ENCODE data around the gene NOLC1. TPM values are rescaled to one million over a fixed set of nuclear protein-coding genes. Genes with fewer than 3 reads are reported as not detected.

NOLC1 gene
- total and polyA plus RNA-seq, 7 donors = 14.4 to 51.4 (median 40.0) TPM

- intact Hi-C loops (cut with DNase I) = no loop called here
- no peak overlapping the region for H3K4me3 ChIP-seq
- no peaks in the 10 kb centered on the region for H3K27me3 ChIP-seq
- WGBS, 2 donors = 11 to 52% methylated on average over 5 of the region's 5 CpGs
- H3K9me3 ChIP-seq = peaks cover 0 to 10% (median 0%) of the 10 kb centered on the region in 4 donors
- DNase-seq = no peak
- no peaks in the 10 kb centered on the region for H3K36me3 ChIP-seq
- no peak overlapping the region for H3K27ac ChIP-seq
- H3K4me1 ChIP-seq = no peaks in the 10 kb centered on the region
- TF ChIP-seq POLR2AphosphoS5 (IDR thresholded peaks at IDR 0.05) (no peak), EP300 (IDR thresholded peaks at IDR 0.05) (no peak), POLR2A (IDR thresholded peaks at IDR 0.05) (no peak)
- TF ChIP-seq, protein P1, sequence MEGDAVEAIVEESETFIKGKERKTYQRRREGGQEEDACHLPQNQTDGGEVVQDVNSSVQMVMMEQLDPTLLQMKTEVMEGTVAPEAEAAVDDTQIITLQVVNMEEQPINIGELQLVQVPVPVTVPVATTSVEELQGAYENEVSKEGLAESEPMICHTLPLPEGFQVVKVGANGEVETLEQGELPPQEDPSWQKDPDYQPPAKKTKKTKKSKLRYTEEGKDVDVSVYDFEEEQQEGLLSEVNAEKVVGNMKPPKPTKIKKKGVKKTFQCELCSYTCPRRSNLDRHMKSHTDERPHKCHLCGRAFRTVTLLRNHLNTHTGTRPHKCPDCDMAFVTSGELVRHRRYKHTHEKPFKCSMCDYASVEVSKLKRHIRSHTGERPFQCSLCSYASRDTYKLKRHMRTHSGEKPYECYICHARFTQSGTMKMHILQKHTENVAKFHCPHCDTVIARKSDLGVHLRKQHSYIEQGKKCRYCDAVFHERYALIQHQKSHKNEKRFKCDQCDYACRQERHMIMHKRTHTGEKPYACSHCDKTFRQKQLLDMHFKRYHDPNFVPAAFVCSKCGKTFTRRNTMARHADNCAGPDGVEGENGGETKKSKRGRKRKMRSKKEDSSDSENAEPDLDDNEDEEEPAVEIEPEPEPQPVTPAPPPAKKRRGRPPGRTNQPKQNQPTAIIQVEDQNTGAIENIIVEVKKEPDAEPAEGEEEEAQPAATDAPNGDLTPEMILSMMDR (IDR thresholded peaks at IDR 0.05) = no peak
Observed at GRCh38 chr10:102208311-102209035, 56.3 kb downstream of the NOLC1 start.

DNA sequence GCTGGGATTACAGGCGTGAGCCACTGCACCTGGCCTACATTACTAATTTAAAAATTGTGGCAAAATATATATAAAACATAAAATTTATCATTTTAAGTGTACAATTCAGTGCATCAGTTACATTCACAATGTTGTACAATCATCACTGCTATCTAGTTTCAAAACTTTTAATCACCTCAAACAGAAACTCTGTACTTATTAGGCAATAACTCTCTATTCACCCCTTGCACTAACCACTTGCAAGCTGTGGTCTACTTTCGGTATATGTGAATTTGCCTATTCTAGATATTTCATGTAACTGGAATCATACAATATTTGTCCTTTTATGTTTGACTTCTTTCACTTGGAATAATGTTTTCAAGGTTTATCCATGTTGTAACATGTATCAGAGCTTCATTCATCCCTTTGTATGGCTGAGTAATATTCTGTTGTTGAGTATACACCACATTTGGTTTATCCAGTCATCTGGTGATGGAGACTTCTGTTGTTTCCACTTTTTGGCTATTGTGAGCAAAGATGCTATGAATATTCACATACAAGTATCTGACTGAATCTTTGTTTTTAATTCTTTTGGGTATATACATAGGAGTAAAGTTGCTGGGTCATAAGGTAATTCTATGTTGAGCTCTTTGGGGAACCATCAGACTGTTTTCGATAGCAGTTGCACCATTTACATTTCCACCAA, 59.6 kb downstream of the NOLC1 start:
- WGBS, 2 donors = 88 to 92% methylated on average over 3 of the region's 3 CpGs
- intact Hi-C loops (cut with DNase I) = no loop called here
- TF ChIP-seq, protein P1 (IDR thresholded peaks at IDR 0.05) = no peak
- no peak for TF ChIP-seq POLR2A (IDR thresholded peaks at IDR 0.05)
- no peak for TF ChIP-seq EP300 (IDR thresholded peaks at IDR 0.05)
- peaks cover 0 to 2% (median 0%) of the 10 kb centered on the region in 4 donors for H3K9me3 ChIP-seq
- no peak overlapping the region for H3K4me3 ChIP-seq
- H3K27me3 ChIP-seq = no peaks in the 10 kb centered on the region
- H3K4me1 ChIP-seq = no peaks in the 10 kb centered on the region
- no peak overlapping the region for H3K27ac ChIP-seq
- DNase-seq = no peak
- H3K36me3 ChIP-seq = no peaks in the 10 kb centered on the region

Other genes starting within 250 kb of the NOLC1 start
- 10 to 100 TPM; 18.5 to 23.2 (median 21.0) TPM for gene ARMH3, start 96.2 kb upstream of the NOLC1 start, total RNA-seq
- gene ARMH3, start 96.2 kb upstream of the NOLC1 start, polyA plus RNA-seq = 10 to 100 TPM; 17.4 to 22.8 (median 18.5) TPM
- gene HPS6, start 87.0 kb upstream of the NOLC1 start, total RNA-seq = 10 to 100 TPM; 12.5 to 18.9 (median 17.2) TPM
- 10 to 100 TPM in 2 of 3 donors, 1 to 10 TPM in 1; 9.0 to 13.4 (median 11.6) TPM for gene HPS6, start 87.0 kb upstream of the NOLC1 start, polyA plus RNA-seq
- 10 to 100 TPM; 62.1 to 88.4 (median 76.4) TPM for gene LDB1, start 32.0 kb upstream of the NOLC1 start, total RNA-seq
- gene LDB1, start 32.0 kb upstream of the NOLC1 start, polyA plus RNA-seq = 10 to 100 TPM; 10.4 to 34.0 (median 15.6) TPM
- gene PPRC1, start 19.3 kb upstream of the NOLC1 start, total RNA-seq = 10 to 100 TPM; 11.0 to 39.9 (median 13.0) TPM
- 10 to 100 TPM in 1 of 3 donors, 1 to 10 TPM in 2; 4.2 to 22.2 (median 4.2) TPM for gene PPRC1, start 19.3 kb upstream of the NOLC1 start, polyA plus RNA-seq
- gene ELOVL3, start 73.9 kb downstream of the NOLC1 start, total RNA-seq = under 1 TPM in 1 of 4 donors, not detected in 3; 0.71 TPM
- under 1 TPM in 1 of 3 donors, not detected in 2; 0.45 TPM for gene ELOVL3, start 73.9 kb downstream of the NOLC1 start, polyA plus RNA-seq
- not detected for gene PITX3, start 89.1 kb downstream of the NOLC1 start, total RNA-seq
- gene PITX3, start 89.1 kb downstream of the NOLC1 start, polyA plus RNA-seq = not detected
- gene GBF1, start 93.1 kb downstream of the NOLC1 start, total RNA-seq = 10 to 100 TPM; 18.1 to 38.2 (median 21.4) TPM
- 10 to 100 TPM in 2 of 3 donors, 1 to 10 TPM in 1; 8.4 to 28.7 (median 14.8) TPM for gene GBF1, start 93.1 kb downstream of the NOLC1 start, polyA plus RNA-seq
- gene NFKB2, start 243.3 kb downstream of the NOLC1 start, total RNA-seq = 10 to 100 TPM; 29.6 to 41.1 (median 36.0) TPM
- 10 to 100 TPM in 2 of 3 donors, 1 to 10 TPM in 1; 5.4 to 41.5 (median 11.1) TPM for gene NFKB2, start 243.3 kb downstream of the NOLC1 start, polyA plus RNA-seq

Measured in sigmoid colon (tissue), 7 donors.